ENCODE measurements around the gene MYBPH. TPM values are rescaled to one million over a fixed set of nuclear protein-coding genes. Genes with fewer than 3 reads are reported as not detected.

Gene MYBPH
- total and polyA plus RNA-seq, 2 of the 13 experiments (the other 11 are each of a cell fraction or from before 2014, with no cell fraction given): not detected

GRCh38 chr1:203133970-203134725 is 41.5 kb downstream of the MYBPH start:
- in situ Hi-C loops (cut with HindIII; ENCODE audit: extremely low pct_ligation_motif_present, low pct_unique_long_range_greater_than_20kb): no loop called here
- no TSS peak for BruUV-seq (replicated peaks)
- Histone ChIP-seq H2AFZ (ENCODE audit: low read length) (no peak overlapping the region), H4K20me1 (ENCODE audit: insufficient read depth, low read length) (no peaks in the 10 kb centered on the region), H3K79me2 (ENCODE audit: insufficient read depth, low read length) (no peaks in the 10 kb centered on the region), H3K36me3 (replicated peaks in 1 of 2; ENCODE audit: control insufficient read depth in 1 of 2, insufficient read depth in 2 of 2, low read length in 2 of 2) (no peaks in the 10 kb centered on the region), H3K27me3 (ENCODE audit: control insufficient read depth in 1 of 2, insufficient read depth in 2 of 2, low read length in 2 of 2) (peaks cover 3% of the 10 kb centered on the region in 2 experiments; a peak in 4 of 5 replicates), H3K9me3 (ENCODE audit: low read length) (no peaks in the 10 kb centered on the region), H3K4me2 (ENCODE audit: low read depth, low read length) (no peak overlapping the region), H3K4me1 (ENCODE audit: insufficient read depth, low read length) (peaks cover 4% of the 10 kb centered on the region; the same call in 1 of the 2 replicates), H3K27ac (ENCODE audit: extremely low read length, insufficient read depth, low read length) (no peak overlapping the region), H3K4me3 (replicated peaks in 1 of 3; ENCODE audit: insufficient read depth in 1 of 3, low read depth in 2 of 3, low read length in 3 of 3) (no peak overlapping the region), H3K9ac (ENCODE audit: insufficient read depth, low read depth, low read length) (no peak overlapping the region)
- ChIA-PET POLR2A (no interaction called here), CTCF (ENCODE audit: low intra/inter-chr PET ratio, low total read pairs) (no interaction called here)
- ATAC-seq: no peak
- WGBS (ENCODE audit: low lambda C conversion rate): 44% methylated on average over 10 of the region's 12 CpGs
- intact Hi-C loops (cut with micrococcal nuclease; ENCODE audit: unreplicated experiment): no loop called here
- no peak for DNase-seq (ENCODE audit: low spot score)
- FAIRE-seq: no peak
- TF ChIP-seq NCOA5 (CRISPR knock-in tag; IDR thresholded peaks at IDR 0.05) (no peak), SPEN (CRISPR knock-in tag; IDR thresholded peaks at IDR 0.05; ENCODE audit: low read depth) (no peak), DRAP1 (CRISPR knock-in tag; IDR thresholded peaks at IDR 0.05) (no peak), MLXIP (CRISPR knock-in tag; IDR thresholded peaks at IDR 0.05; ENCODE audit: borderline replicate concordance) (no peak), FOXC1 (CRISPR knock-in tag; IDR thresholded peaks at IDR 0.05; ENCODE audit: borderline replicate concordance) (no peak), ZNF24 (IDR thresholded peaks at IDR 0.05) (no peak), ERF (CRISPR knock-in tag; IDR thresholded peaks at IDR 0.05) (no peak), KDM5A (IDR thresholded peaks at IDR 0.05; ENCODE audit: borderline replicate concordance, low read length) (no peak), ZBTB26 (CRISPR knock-in tag; IDR thresholded peaks at IDR 0.05; ENCODE audit: borderline replicate concordance) (no peak), POLR2AphosphoS2 (IDR thresholded peaks at IDR 0.05; ENCODE audit: low read depth, low read length) (no peak), RAD21 (CRISPR knock-in tag; IDR thresholded peaks at IDR 0.05) (no peak), PRDM15 (CRISPR knock-in tag; IDR thresholded peaks at IDR 0.05) (no peak), TARDBP (CRISPR knock-in tag; IDR thresholded peaks at IDR 0.05) (no peak)

Data from HepG2 (cell line).